ENCODE data around the gene PHYH. TPM values are rescaled to one million over a fixed set of nuclear protein-coding genes. Genes with fewer than 3 reads are reported as not detected.

The PHYH gene
- total RNA-seq, 1 donor from 2014 or later = 8.3 TPM

- no peak overlapping the region for H3K4me2 ChIP-seq (ENCODE audit: low read length)
- H2AFZ ChIP-seq (ENCODE audit: low read depth, low read length) = no peak overlapping the region
- no peak overlapping the region for H3K4me3 Mint-ChIP-seq (ENCODE audit: unreplicated experiment)
- no peak overlapping the region for H3K27ac ChIP-seq (ENCODE audit: low read depth, low read length)
- no peaks in the 10 kb centered on the region for H3K79me2 ChIP-seq (ENCODE audit: insufficient read depth, low read length)
- peaks cover 5% of the 10 kb centered on the region for H3K27me3 Mint-ChIP-seq (ENCODE audit: low read depth, unreplicated experiment)
- TF ChIP-seq CTCF (IDR thresholded peaks at IDR 0.05; ENCODE audit: insufficient read depth, low read depth, low read length) (no peak), EZH2 (IDR thresholded peaks at IDR 0.05; ENCODE audit: insufficient read depth, low read length) (no peak)
- DNase-seq (ENCODE audit: low read depth) (no peak), FAIRE-seq (no peak)
- H3K9me3 Mint-ChIP-seq (ENCODE audit: unreplicated experiment) = peaks cover 2% of the 10 kb centered on the region
- H4K20me1 ChIP-seq (ENCODE audit: insufficient read depth, low read length) = no peaks in the 10 kb centered on the region
- H3K27ac Mint-ChIP-seq (ENCODE audit: unreplicated experiment) = no peak overlapping the region
- H3K36me3 ChIP-seq (ENCODE audit: insufficient read depth, low read length) = no peaks in the 10 kb centered on the region
- no peaks in the 10 kb centered on the region for H3K9me3 ChIP-seq (ENCODE audit: insufficient read depth, low read depth, low read length)
- no peak overlapping the region for H3K4me3 ChIP-seq (ENCODE audit: insufficient read depth, low read depth, low read length)
- no peaks in the 10 kb centered on the region for H3K27me3 ChIP-seq (ENCODE audit: insufficient read depth, low read length)
- no peaks in the 10 kb centered on the region for H3K4me1 Mint-ChIP-seq (ENCODE audit: low read depth, unreplicated experiment)
- no peak overlapping the region for H3K9ac ChIP-seq (ENCODE audit: low read length)
- no peaks in the 10 kb centered on the region for H3K4me1 ChIP-seq (ENCODE audit: insufficient read depth, low read length)
- H3K36me3 Mint-ChIP-seq (ENCODE audit: low read depth, unreplicated experiment) = no peaks in the 10 kb centered on the region
Measured at GRCh38 chr10:13241613-13242012, 58.3 kb downstream of the PHYH start.

- Histone ChIP-seq H3K9ac (ENCODE audit: low read length) (no peak overlapping the region), H3K4me2 (ENCODE audit: low read length) (no peak overlapping the region), H3K36me3 (ENCODE audit: insufficient read depth, low read length) (no peaks in the 10 kb centered on the region), H3K4me3 (ENCODE audit: insufficient read depth, low read depth, low read length) (no peak overlapping the region), H2AFZ (ENCODE audit: low read depth, low read length) (no peak overlapping the region), H3K9me3 (ENCODE audit: insufficient read depth, low read depth, low read length) (no peaks in the 10 kb centered on the region), H3K79me2 (ENCODE audit: insufficient read depth, low read length) (no peaks in the 10 kb centered on the region), H3K4me1 (ENCODE audit: insufficient read depth, low read length) (no peaks in the 10 kb centered on the region), H3K27ac (ENCODE audit: low read depth, low read length) (no peak overlapping the region), H4K20me1 (ENCODE audit: insufficient read depth, low read length) (no peaks in the 10 kb centered on the region), H3K27me3 (ENCODE audit: insufficient read depth, low read length) (no peaks in the 10 kb centered on the region)
- Mint-ChIP-seq H3K27me3 (ENCODE audit: low read depth, unreplicated experiment) (peaks cover 5% of the 10 kb centered on the region), H3K27ac (ENCODE audit: unreplicated experiment) (no peak overlapping the region), H3K4me1 (ENCODE audit: low read depth, unreplicated experiment) (no peaks in the 10 kb centered on the region), H3K9me3 (ENCODE audit: unreplicated experiment) (no peaks in the 10 kb centered on the region), H3K36me3 (ENCODE audit: low read depth, unreplicated experiment) (no peaks in the 10 kb centered on the region), H3K4me3 (ENCODE audit: unreplicated experiment) (no peak overlapping the region)
- no peak for FAIRE-seq
- no peak for TF ChIP-seq EZH2 (IDR thresholded peaks at IDR 0.05; ENCODE audit: insufficient read depth, low read length)
- TF ChIP-seq CTCF (IDR thresholded peaks at IDR 0.05; ENCODE audit: insufficient read depth, low read depth, low read length) = no peak
- no peak for DNase-seq (ENCODE audit: low read depth)
Measured at GRCh38 chr10:13239923-13240322, 59.9 kb downstream of the PHYH start.

- DNase-seq (ENCODE audit: low read depth) = no peak
- H3K4me2 ChIP-seq (ENCODE audit: low read length) = no peak overlapping the region
- Mint-ChIP-seq H3K36me3 (ENCODE audit: low read depth, unreplicated experiment) (no peaks in the 10 kb centered on the region), H3K9me3 (ENCODE audit: unreplicated experiment) (no peaks in the 10 kb centered on the region), H3K27me3 (ENCODE audit: low read depth, unreplicated experiment) (peaks cover 9% of the 10 kb centered on the region), H3K4me3 (ENCODE audit: unreplicated experiment) (no peak overlapping the region), H3K4me1 (ENCODE audit: low read depth, unreplicated experiment) (no peaks in the 10 kb centered on the region), H3K27ac (ENCODE audit: unreplicated experiment) (no peak overlapping the region)
- no peak overlapping the region for H3K9ac ChIP-seq (ENCODE audit: low read length)
- TF ChIP-seq CTCF (IDR thresholded peaks at IDR 0.05; ENCODE audit: insufficient read depth, low read depth, low read length) (no peak), EZH2 (IDR thresholded peaks at IDR 0.05; ENCODE audit: insufficient read depth, low read length) (no peak)
- H3K4me3 ChIP-seq (ENCODE audit: insufficient read depth, low read depth, low read length) = no peak overlapping the region
- FAIRE-seq = no peak
- H3K79me2 ChIP-seq (ENCODE audit: insufficient read depth, low read length) = no peaks in the 10 kb centered on the region
- no peaks in the 10 kb centered on the region for H3K27me3 ChIP-seq (ENCODE audit: insufficient read depth, low read length)
- H3K36me3 ChIP-seq (ENCODE audit: insufficient read depth, low read length) = no peaks in the 10 kb centered on the region
- no peaks in the 10 kb centered on the region for H3K4me1 ChIP-seq (ENCODE audit: insufficient read depth, low read length)
- H3K27ac ChIP-seq (ENCODE audit: low read depth, low read length) = no peak overlapping the region
- no peak overlapping the region for H2AFZ ChIP-seq (ENCODE audit: low read depth, low read length)
- no peaks in the 10 kb centered on the region for H4K20me1 ChIP-seq (ENCODE audit: insufficient read depth, low read length)
- H3K9me3 ChIP-seq (ENCODE audit: insufficient read depth, low read depth, low read length) = no peaks in the 10 kb centered on the region
Measured at GRCh38 chr10:13238271-13239077, 61.4 kb downstream of the PHYH start.

All from astrocyte (in vitro differentiated cells and primary cell).